ENCODE results near the gene SPATA31C2.
A peak's percentile ranks its signal among the peaks of the same experiment; 100 is the strongest.

The SPATA31C2 gene

GRCh38 chr9:88179062-88179521 is 40.8 kb upstream of the SPATA31C2 start:
- H3K27ac ChIP-seq, result no peak overlapping the region
- no peak for DNase-seq (ENCODE audit: low spot score)

GRCh38 chr9:88178641-88179040 is 40.4 kb upstream of the SPATA31C2 start:
- no peak overlapping the region for H3K27ac ChIP-seq
- no peak for TF ChIP-seq CTCF (conservative IDR thresholded peaks at IDR 0.05; ENCODE audit: low read depth)
- ChIA-PET POLR2A (ENCODE audit: low non-redundant PET) (no interaction called here), CTCF (no interaction called here)
- DNase-seq (ENCODE audit: low spot score), result no peak

More at GRCh38 chr9:88179062-88179521, 40.8 kb upstream of the SPATA31C2 start:
- POLR2A ChIA-PET (ENCODE audit: low non-redundant PET), result no interaction called here
- TF ChIP-seq CTCF (conservative IDR thresholded peaks at IDR 0.05; ENCODE audit: low read depth), result no peak
- CTCF ChIA-PET, result interaction anchor here (0.6 kb wide), 1 partner anchor 232 kb away, joined by 3 read pairs; no protein-coding TSS in a partner anchor

- TF ChIP-seq CTCF (conservative IDR thresholded peaks at IDR 0.05; ENCODE audit: low read depth), result no peak
- no peak overlapping the region for H3K27ac ChIP-seq
- ChIA-PET CTCF (no interaction called here), POLR2A (ENCODE audit: low non-redundant PET) (no interaction called here)
- no peak for DNase-seq (ENCODE audit: low spot score)
These were observed 39.1 kb upstream of the SPATA31C2 start for GRCh38 chr9:88177371-88177770.

- POLR2A ChIA-PET (ENCODE audit: low non-redundant PET), result no interaction called here
- TF ChIP-seq CTCF (conservative IDR thresholded peaks at IDR 0.05; ENCODE audit: low read depth), result no peak
- no peak for DNase-seq (ENCODE audit: low spot score)
- CTCF ChIA-PET, result no interaction called here
- H3K27ac ChIP-seq, result no peak overlapping the region
These were observed 36.0 kb upstream of the SPATA31C2 start for GRCh38 chr9:88174324-88174723.

- POLR2A ChIA-PET (ENCODE audit: low non-redundant PET), result no interaction called here
- H3K27ac ChIP-seq, result no peak overlapping the region
- CTCF ChIA-PET, result interaction anchor here (0.8 to 0.9 kb wide), 3 partner anchors 90 to 1465 kb away, joined by 3 to 5 read pairs (median 4); no protein-coding TSS in a partner anchor
- TF ChIP-seq CTCF (conservative IDR thresholded peaks at IDR 0.05; ENCODE audit: low read depth), result peak; percentile 33
- peak; percentile 63 for DNase-seq (ENCODE audit: low spot score)
These were observed 35.2 kb upstream of the SPATA31C2 start for GRCh38 chr9:88173378-88173999.

- TF ChIP-seq CTCF (conservative IDR thresholded peaks at IDR 0.05; ENCODE audit: low read depth), result no peak
- ChIA-PET POLR2A (ENCODE audit: low non-redundant PET) (no interaction called here), CTCF (no interaction called here)
- no peak for DNase-seq (ENCODE audit: low spot score)
- H3K27ac ChIP-seq, result no peak overlapping the region
These were observed 31.4 kb upstream of the SPATA31C2 start for GRCh38 chr9:88169700-88170099.
